Suppressor macrophage treated with lipopolysaccharide for 1 hour (primary cell): ENCODE results near the gene CXCL10.

Source experiments
- DNase-seq, 3 donors: peaks; one replicate each; pipeline ENCODE4 v3.0.0-alpha.2; 2020 to 2022

Gene CXCL10

DNA sequence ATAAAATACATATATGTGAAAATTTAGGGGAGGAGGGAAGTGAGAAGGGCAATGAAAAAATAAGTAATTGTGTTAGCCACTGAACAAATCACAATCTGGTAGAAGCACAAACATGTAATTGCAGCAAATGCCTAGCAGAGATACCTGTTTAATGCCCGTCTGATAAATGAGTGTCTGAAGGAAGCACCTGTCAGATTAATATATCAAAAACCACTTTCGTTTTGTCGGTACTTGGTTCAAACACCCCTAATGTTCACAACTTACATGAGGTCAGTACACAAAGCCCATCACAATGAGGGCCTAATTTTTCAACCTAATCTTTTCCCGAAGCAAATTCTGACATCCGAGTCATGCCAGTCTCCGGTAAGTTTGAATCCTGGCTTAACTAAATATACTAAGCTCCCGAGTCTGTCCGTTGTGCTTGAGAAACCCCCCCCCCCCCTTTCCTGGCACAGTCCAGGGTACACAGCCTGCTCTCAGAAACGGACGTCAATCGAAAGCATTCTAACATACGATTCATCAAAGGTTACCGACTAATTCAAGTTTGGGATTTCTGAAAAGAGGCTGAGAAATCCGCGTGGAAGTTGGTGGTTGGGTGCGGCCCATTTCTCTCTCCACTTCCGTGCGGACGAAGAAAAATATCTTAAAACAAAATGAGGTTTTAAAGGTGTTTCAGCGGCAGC lies 33.3 kb downstream of the CXCL10 start:
- no peak for DNase-seq

GRCh38 chr4:75985116-75985515 lies 38.2 kb downstream of the CXCL10 start:
- DNase-seq, result no peak

- no peak for DNase-seq
These were observed 42.7 kb downstream of the CXCL10 start for GRCh38 chr4:75980576-75980975.

- no peak for DNase-seq
These were observed 47.1 kb downstream of the CXCL10 start for GRCh38 chr4:75976177-75976576.

- DNase-seq, result no peak
These were observed 49.5 kb downstream of the CXCL10 start for GRCh38 chr4:75973766-75974165.
